Lung (tissue), 13 donors: Measurements from ENCODE around the gene RHBDL2. TPM values are rescaled to one million over a fixed set of nuclear protein-coding genes. Genes with fewer than 3 reads are reported as not detected.
"Not testable (repeated sequence)": the region's sequence is repeated elsewhere in the genome, so short reads cannot be mapped to it uniquely, and the experiment has no call there.

ENCODE experiments used
- ATAC-seq: fragments of 200-7000 bp; cut with Tn5 transposase; one replicate; pipeline ENCODE4 v1.9.1; 2020; ENCODE audit warnings: moderate number of reproducible peaks; ENCODE audit not compliant: insufficient read depth, low FRiP score
- DNase-seq, 3 donors: peaks; one replicate each; pipeline ENCODE4 v3.0.0-alpha.2; 2013 to 2017
- H3K27ac ChIP-seq, 2 donors: one replicate each; pipeline ENCODE4 v1.5.1; 2013; ENCODE audit warnings: mild to moderate bottlenecking in 2 of 2, moderate library complexity in 2 of 2, control low read depth in 1 of 2, inconsistent platforms in 1 of 2, low read depth in 1 of 2, low read length in 1 of 2
- H3K27me3 ChIP-seq, 3 donors: one replicate each; pipeline ENCODE4 v1.5.1; 2013; ENCODE audit warnings: low read length in 2 of 3; ENCODE audit not compliant: control insufficient read depth in 3 of 3, insufficient read depth in 3 of 3
- H3K36me3 ChIP-seq, 4 donors: one replicate each; pipeline ENCODE4 v1.5.1; 2013; ENCODE audit warnings: low read length in 4 of 4, mild to moderate bottlenecking in 1 of 4, moderate library complexity in 1 of 4; ENCODE audit not compliant: control insufficient read depth in 4 of 4, insufficient read depth in 4 of 4
- H3K4me1 ChIP-seq, 5 donors: one replicate each; pipeline ENCODE4 v1.5.1; 2013; ENCODE audit warnings: low read length in 5 of 5, mild to moderate bottlenecking in 2 of 5, moderate library complexity in 1 of 5; ENCODE audit not compliant: control insufficient read depth in 5 of 5, insufficient read depth in 5 of 5
- H3K4me3 ChIP-seq: one replicate; pipeline ENCODE4 v1.5.1; 2013; ENCODE audit warnings: mild to moderate bottlenecking, control low read depth, moderate library complexity
- H3K9ac ChIP-seq, 2 donors: one replicate each; pipeline ENCODE4 v1.5.1; 2013; ENCODE audit warnings: low read length in 2 of 2, control low read depth in 1 of 2; ENCODE audit not compliant: insufficient read depth in 1 of 2
- H3K9me3 ChIP-seq, 4 donors: one replicate each; pipeline ENCODE4 v1.5.1; 2013; ENCODE audit warnings: low read length in 3 of 4, mild to moderate bottlenecking in 1 of 4, moderate library complexity in 1 of 4; ENCODE audit not compliant: control insufficient read depth in 4 of 4, insufficient read depth in 3 of 4
- CTCF ChIP-seq: IDR thresholded peaks from 2 replicates; pipeline ENCODE4 v1.5.1; 2012; ENCODE audit warnings: mild to moderate bottlenecking; ENCODE audit errors: control extremely low read depth, extremely low read depth
- WGBS, 2 donors: extraction: QIAGEN DNeasy Blood & Tissue Kit; methylation state at CpG; one replicate each; pipeline ENCODE4 v1.1.7; 2013; 5-methylcytosine and 5-hydroxymethylcytosine counted together
- polyA plus RNA-seq, 2 donors: library from polyadenylated mRNA; stranded (reverse); fragments of 200-250 nt; gene quantifications; one replicate each; pipeline ENCODE4 v1.2.1, GENCODE V29; 2013
- small RNA-seq: library from RNA; depleted of rRNA; stranded (forward); fragments of <200 nt; gene quantifications from one replicate; pipeline ENCODE3, GENCODE V24; 2014; ENCODE audit warnings: low replicate concordance
- total RNA-seq, 2 donors: library from RNA; depleted of rRNA in 1 of 2; stranded (reverse); fragments of >200 nt in 1 of 2; gene quantifications; one replicate each; pipeline ENCODE4 v1.2.1, GENCODE V29; 2014 to 2021
- donor health status: control.
- donor health status: control.
- donor health status: Bipolar disorder and iron deficiency.
- donor health status: healthy.
- donor health status: DM: yes; HTN: yes; CAD: no.

The RHBDL2 gene
- total and polyA plus RNA-seq, 4 donors = 0.97 to 3.3 (median 1.2) TPM

- Histone ChIP-seq H3K4me1 (peaks cover 0 to 6% (median 2%) of the 10 kb centered on the region in 5 donors), H3K27me3 (no peaks in the 10 kb centered on the region), H3K9ac (no peak overlapping the region), H3K9me3 (no peaks in the 10 kb centered on the region), H3K4me3 (no peak overlapping the region), H3K36me3 (peaks cover 14 to 29% (median 20%) of the 10 kb centered on the region in 4 donors), H3K27ac (no peak overlapping the region)
- WGBS, 2 donors = 45 to 57% methylated on average over 2 of the region's 2 CpGs
- no peak for TF ChIP-seq CTCF
- no peak for ATAC-seq
- peak in 2 of 3 donors; percentile 20 to 40 for DNase-seq
Observed at GRCh38 chr1:38840281-38840680, 101.3 kb downstream of the RHBDL2 start.

GRCh38 chr1:38839363-38839762 lies 102.3 kb downstream of the RHBDL2 start:
- Histone ChIP-seq H3K36me3 (peaks cover 12 to 26% (median 17%) of the 10 kb centered on the region in 4 donors), H3K27ac (no peak overlapping the region), H3K4me1 (peaks cover 0 to 8% (median 2%) of the 10 kb centered on the region in 5 donors), H3K9me3 (no peaks in the 10 kb centered on the region), H3K27me3 (no peaks in the 10 kb centered on the region), H3K4me3 (no peak overlapping the region), H3K9ac (no peak overlapping the region)
- ATAC-seq = no peak
- 73 to 78% methylated on average over 9 of the region's 9 CpGs for WGBS, 2 donors
- TF ChIP-seq CTCF = no peak
- no peak for DNase-seq

GRCh38 chr1:38836316-38836715 lies 105.3 kb downstream of the RHBDL2 start:
- H3K27me3 ChIP-seq, H3K27ac ChIP-seq, H3K4me3 ChIP-seq, H3K4me1 ChIP-seq, H3K9me3 ChIP-seq, ATAC-seq, H3K9ac ChIP-seq, DNase-seq: not testable (repeated sequence)
- WGBS, 2 donors = 52 to 77% methylated on average over 10 of the region's 10 CpGs
- H3K36me3 ChIP-seq = peaks cover 12 to 21% (median 14%) of the 10 kb centered on the region in 4 donors

Small RNA genes lying within 50 kb of the gene (small RNA-seq; reads per million reads assigned to genes)
- gene GJA9-MYCBP (not detected), gene RF00019 (not detected), gene RNU6-605P (not detected)

Other genes with a start within 250 kb of the RHBDL2 start
- gene RRAGC, start 82.1 kb downstream of the RHBDL2 start, total RNA-seq = 10 to 100 TPM; 28.1 to 32.1 TPM
- 10 to 100 TPM; 13.0 to 25.8 TPM for gene RRAGC, start 82.1 kb downstream of the RHBDL2 start, polyA plus RNA-seq
- gene MYCBP, start 68.5 kb downstream of the RHBDL2 start, total RNA-seq = 10 to 100 TPM; 12.8 to 26.6 TPM
- gene MYCBP, start 68.5 kb downstream of the RHBDL2 start, polyA plus RNA-seq = 10 to 100 TPM; 11.2 to 15.1 TPM
- gene GJA9, start 60.2 kb downstream of the RHBDL2 start, total RNA-seq = not detected
- gene GJA9, start 60.2 kb downstream of the RHBDL2 start, polyA plus RNA-seq = under 1 TPM; 0.04 to 0.05 TPM
- 10 to 100 TPM; 30.1 to 42.8 TPM for gene AKIRIN1, start 49.4 kb upstream of the RHBDL2 start, total RNA-seq
- 10 to 100 TPM; 14.6 to 33.2 TPM for gene AKIRIN1, start 49.4 kb upstream of the RHBDL2 start, polyA plus RNA-seq
- 100 to 1,000 TPM; 149 to 278 TPM for gene NDUFS5, start 84.5 kb upstream of the RHBDL2 start, total RNA-seq
- 1,000 to 10,000 TPM in 1 of 2 donors, 100 to 1,000 TPM in 1; 431 to 1,134 TPM for gene NDUFS5, start 84.5 kb upstream of the RHBDL2 start, polyA plus RNA-seq